ENCODE results near the gene ABCG4.

GRCh38 chr11:119180729-119181676 lies 32.2 kb downstream of the ABCG4 start:
- TF ChIP-seq YY1 (IDR thresholded peaks at IDR 0.05; ENCODE audit: insufficient read depth, insufficient read length) (no peak), ZNF274 (IDR thresholded peaks at IDR 0.05; ENCODE audit: low read depth, low read length) (no peak), SUZ12 (IDR thresholded peaks at IDR 0.05; ENCODE audit: extremely low read depth, insufficient read depth, insufficient read length) (no peak)

All from NT2/D1 (cell line).